NCI-H510A (cell line): ENCODE measurements around the gene PPP1R13B.

Experiments used
- DNase-seq: peaks from one replicate; lab custom pipeline; 2025; lab: John Stamatoyannopoulos, UW

The PPP1R13B gene

GRCh38 chr14:103713304-103714062, 133.9 kb downstream of the PPP1R13B start:
- DNase-seq, result no peak

- no peak for DNase-seq
Observed at GRCh38 chr14:103712633-103713247, 134.6 kb downstream of the PPP1R13B start.

GRCh38 chr14:103711516-103712431, 135.6 kb downstream of the PPP1R13B start:
- no peak for DNase-seq

GRCh38 chr14:103710771-103711377, 136.5 kb downstream of the PPP1R13B start:
- no peak for DNase-seq

- DNase-seq, result no peak
Observed at GRCh38 chr14:103709814-103710213, 137.6 kb downstream of the PPP1R13B start.

GRCh38 chr14:103708750-103709187, 138.6 kb downstream of the PPP1R13B start:
- no peak for DNase-seq

- DNase-seq, result no peak
Observed at GRCh38 chr14:103707329-103708263, 139.8 kb downstream of the PPP1R13B start.

GRCh38 chr14:103706551-103707328, 140.6 kb downstream of the PPP1R13B start:
- DNase-seq, result no peak

GRCh38 chr14:103705504-103706284, 141.7 kb downstream of the PPP1R13B start:
- DNase-seq, result no peak

GRCh38 chr14:103705118-103705503, 142.3 kb downstream of the PPP1R13B start:
- DNase-seq, result no peak

GRCh38 chr14:103704708-103705107, 142.7 kb downstream of the PPP1R13B start:
- no peak for DNase-seq

- no peak for DNase-seq
Observed at GRCh38 chr14:103703433-103704385, 143.7 kb downstream of the PPP1R13B start.

GRCh38 chr14:103702497-103703432, 144.6 kb downstream of the PPP1R13B start:
- DNase-seq, result no peak

- no peak for DNase-seq
Observed at GRCh38 chr14:103702095-103702494, 145.3 kb downstream of the PPP1R13B start.

GRCh38 chr14:103700753-103701490, 146.5 kb downstream of the PPP1R13B start:
- DNase-seq, result no peak
